ENCODE results near the gene CBARP.
"Not testable (repeated sequence)": the region's sequence is repeated elsewhere in the genome, so short reads cannot be mapped to it uniquely, and the experiment has no call there.

CBARP gene

DNA sequence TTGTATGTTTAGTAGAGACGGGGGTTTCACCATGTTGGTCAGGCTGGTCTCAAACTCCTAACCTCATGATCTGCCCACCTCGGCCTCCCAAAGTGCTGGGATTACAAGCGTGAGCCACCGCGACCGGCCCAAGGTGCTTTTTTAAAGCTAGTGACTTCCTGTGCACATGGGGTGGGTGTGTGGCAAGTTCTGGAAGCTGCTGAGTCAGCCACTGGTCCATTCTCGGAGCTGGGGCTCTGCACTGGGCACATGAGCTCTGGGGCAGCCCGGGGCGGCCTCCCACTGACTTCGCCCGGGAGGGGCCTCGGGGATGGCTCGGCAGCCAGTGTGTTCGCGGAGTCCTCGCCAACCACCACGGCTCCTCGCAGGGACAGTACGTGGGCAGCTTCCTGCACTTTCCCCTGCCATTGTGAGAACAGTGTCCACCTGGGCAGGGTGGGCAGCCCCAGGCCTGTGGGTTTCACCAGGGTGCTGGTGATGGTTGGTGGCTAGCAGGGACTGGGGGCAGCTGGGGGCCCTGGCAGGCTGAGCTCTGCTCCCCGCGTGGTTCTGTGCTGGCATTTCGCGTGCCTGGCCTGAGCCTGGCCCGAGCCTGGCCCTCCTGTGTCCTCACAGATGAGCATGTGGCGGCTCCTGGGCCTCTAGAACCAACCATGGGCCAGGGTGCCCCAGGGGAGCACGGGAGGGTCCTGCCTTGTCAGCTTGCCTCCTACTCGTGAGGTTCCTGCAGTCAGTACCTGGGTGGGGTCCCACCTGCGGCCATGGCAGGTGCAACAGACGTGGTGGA lies 12.2 kb downstream of the CBARP start:
- DNase-seq = no peak

DNA sequence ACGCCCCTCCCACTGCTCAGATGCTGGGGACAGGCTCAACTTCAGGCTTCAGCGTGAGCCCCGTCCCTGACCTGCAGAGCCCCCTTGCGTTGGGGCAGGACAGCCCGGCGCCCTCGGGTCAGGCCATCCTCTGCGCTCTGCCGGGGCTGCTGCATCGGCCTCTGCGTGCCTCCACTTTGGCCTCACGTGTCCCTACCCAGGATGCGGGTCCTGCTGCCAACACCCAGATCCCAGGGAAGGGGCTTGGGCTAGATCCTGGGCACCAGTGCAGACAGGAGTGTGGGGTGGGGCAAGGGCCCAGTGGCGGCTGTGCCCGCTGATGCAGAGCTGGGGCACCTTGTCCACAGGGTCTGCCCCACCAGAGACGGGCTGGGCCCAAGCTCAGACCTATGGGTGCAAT lies 13.0 kb downstream of the CBARP start:
- no peak for DNase-seq

GRCh38 chr19:1224047-1224825 lies 13.6 kb downstream of the CBARP start:
- no peak for DNase-seq

DNA sequence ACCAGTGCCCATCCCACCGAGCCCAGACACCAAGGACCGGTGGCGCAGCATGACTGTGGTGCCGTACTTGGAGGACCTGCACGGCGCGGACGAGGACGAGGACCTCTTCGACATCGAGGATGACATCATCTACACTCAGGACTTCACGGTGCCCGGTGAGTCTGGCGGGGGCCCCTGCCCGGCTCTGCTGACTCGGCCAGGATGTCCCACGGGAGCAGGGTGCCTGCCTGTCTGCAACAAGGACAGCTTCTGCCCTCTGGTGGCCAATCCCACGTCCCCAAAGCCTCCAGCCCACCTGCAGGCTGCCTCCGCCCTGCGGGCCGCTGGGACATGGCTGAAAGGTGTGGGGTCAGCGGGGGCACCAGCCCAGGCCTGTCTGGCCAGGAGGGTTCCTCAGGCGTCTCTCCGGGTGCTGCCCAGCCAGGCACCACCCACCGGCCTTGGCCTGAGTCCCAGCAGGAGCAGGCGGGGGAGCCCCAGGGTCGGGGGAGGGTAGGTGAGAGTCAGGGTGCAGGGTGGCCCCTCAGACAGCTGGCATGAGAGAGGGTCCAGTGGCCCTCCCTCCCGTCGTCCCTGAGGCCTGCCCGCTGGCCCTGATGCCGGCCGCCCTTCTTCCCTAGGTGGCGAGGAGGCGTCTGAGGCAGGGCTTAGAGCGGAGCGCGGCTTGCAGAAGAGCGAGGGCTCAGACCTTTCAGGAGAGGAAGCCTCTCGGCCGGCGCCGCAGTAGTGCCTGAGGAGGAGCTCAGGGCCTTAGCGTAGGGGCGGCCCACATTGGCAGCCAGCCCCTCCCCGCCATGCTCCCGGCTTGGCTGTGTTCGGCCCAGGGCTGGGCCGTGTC lies 14.6 kb downstream of the CBARP start:
- DNase-seq = no peak

DNA sequence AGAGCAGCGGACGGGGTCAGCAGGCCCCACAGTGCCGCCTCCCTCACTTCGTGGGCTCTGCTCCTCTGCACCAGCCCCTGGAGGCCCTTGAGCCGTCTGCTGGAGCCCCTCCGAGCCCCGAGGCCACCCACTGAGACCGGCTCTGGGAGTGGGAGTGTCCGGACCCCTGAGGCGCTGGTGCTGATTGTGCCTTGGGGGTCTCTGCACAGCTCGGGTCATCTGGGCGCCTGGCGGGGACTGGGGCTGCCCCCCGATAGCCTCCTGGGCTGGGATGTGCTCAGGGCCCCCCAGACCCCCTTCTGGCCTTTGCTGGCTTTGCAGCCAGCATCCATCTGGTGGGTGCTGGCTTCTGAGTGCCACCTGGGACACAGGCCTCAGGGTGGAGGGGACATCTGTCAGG lies 15.4 kb downstream of the CBARP start:
- DNase-seq = no peak

GRCh38 chr19:1221904-1222255 lies 15.9 kb downstream of the CBARP start:
- DNase-seq = no peak

- DNase-seq = no peak
Observed at GRCh38 chr19:1220976-1221903, 16.6 kb downstream of the CBARP start.

GRCh38 chr19:1220477-1220930 lies 17.3 kb downstream of the CBARP start:
- no peak for DNase-seq

DNA sequence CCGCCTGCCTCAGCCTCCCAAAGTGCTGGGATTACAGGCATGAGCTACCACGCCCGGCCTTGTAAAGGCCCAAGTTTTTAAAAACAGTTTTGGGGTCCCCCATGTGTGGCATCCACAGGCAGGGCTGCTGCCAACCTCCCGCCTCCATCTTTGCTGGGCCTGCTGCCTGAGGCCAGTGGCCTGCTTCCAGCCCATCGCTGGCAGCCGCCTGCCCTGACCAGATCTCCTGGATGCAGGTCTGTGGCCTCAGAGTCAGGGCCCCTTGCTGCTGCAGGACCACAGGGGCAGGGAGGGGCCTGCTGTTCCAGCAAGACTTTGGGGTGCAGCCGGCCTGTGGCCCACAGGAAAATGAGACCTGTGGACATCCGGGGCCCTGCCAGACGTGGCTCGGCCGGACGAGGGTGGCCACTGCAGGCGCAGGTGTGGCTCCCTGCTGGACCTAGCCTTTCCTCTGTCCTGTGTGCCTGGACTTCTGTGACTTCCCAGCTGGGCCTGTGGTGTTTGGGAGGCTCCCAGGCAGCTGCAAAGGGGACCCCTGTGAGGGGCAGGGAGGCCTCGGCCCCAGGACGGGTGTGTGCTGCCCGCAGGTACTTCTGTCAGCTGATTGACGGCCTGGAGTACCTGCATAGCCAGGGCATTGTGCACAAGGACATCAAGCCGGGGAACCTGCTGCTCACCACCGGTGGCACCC lies 17.9 kb downstream of the CBARP start:
- no peak for DNase-seq

DNA sequence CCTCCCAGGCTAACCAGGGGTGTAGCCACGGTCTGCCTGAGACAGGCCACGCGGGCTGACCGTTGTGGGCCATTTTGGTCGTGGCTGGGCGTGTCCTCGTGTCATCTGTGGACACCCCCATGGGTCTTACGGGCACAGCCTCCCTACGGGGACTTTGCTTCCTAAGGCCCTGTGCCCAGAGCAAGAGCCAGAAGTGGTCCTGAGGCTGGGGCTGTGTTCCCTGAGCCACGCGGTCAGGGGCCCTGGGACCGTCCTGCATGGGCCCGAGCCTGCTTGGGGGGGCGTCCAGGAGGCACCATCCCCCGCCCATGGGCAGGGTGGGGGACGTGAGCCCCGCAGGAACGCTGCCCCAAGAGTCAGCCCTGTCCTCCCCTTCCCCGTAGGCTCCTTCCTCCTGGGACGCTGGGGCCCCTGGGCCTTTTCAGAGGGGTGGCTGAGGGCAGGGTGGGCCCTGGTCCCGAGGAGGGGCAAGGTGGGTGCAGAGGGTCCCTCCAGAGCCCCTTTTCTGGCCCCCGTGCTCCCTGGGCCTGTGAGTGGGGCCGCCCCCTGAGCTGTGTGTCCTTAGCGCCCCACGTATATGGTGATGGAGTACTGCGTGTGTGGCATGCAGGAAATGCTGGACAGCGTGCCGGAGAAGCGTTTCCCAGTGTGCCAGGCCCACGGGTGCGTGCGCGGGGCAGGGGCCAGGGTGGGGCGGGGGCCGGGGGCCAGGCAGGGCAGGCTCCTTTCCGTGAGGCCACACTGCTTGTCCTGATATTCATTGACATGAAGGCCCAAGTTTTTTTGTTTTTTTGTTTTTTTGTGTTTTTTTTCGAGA lies 18.8 kb downstream of the CBARP start:
- no peak for DNase-seq

- no peak for DNase-seq
Observed at GRCh38 chr19:1217366-1217765, 20.4 kb downstream of the CBARP start.

DNA sequence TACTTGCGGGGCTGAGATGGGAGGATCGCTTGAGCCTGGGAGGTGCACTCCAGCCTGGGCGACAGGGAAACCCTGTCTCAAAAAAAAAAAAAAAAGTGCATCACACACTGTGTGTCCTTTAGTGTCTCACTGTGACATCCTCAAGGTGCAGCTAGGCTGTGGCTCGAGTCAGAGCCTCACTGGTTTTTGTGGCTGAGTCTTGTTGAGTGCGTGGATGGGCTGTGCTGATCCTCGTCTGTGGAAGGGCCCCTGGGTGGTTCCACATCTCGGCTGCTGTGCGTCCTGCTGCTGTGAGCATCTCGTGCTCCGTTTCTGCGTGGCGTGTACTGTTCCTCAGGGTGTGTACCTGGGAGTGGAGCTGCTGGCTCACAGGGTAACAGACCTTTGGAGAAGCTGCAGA lies 21.0 kb downstream of the CBARP start:
- DNase-seq = no peak

DNA sequence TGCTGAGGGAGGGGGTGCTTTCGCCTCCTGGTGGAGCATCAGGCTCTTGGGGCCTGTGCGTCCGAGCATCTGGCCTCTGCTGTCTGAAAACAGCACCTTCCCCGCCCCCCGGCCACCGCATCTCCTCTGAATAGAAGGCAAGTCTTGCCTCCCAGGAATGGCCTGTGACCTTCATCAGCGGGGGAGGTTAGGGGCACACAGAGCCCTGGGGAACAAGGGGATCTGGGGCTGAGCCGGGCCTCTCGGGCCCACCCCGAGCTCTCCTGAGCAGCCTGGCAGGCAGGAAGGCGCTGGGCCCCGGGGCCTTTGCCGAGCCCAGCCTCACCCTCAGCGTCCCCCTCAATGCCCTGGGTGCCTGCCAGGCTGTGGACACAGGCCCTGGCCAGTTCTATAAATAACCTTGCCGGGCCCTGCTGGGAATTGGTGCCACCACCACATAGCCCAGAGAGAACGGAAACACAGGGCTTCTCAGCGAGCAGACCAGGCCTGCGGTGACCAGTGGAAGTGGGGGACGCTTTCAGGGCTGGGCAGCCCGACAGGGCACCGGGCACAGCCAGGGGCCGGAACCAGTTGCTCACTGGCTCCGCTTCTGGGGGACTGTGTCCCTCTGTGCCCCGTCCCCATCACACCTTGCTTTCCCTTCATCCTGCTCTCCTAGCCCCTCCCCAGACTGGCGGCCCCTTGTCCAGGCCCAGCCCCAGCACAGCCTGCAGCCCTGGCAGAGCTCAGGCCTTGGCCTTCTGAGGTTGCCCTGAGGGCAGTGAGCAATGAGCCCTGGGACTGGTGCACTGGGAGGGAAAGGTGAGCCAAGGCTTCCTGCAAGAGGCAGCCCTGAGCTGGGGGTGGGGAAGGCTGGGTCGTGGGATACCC lies 22.7 kb downstream of the CBARP start:
- DNase-seq = no peak

DNA sequence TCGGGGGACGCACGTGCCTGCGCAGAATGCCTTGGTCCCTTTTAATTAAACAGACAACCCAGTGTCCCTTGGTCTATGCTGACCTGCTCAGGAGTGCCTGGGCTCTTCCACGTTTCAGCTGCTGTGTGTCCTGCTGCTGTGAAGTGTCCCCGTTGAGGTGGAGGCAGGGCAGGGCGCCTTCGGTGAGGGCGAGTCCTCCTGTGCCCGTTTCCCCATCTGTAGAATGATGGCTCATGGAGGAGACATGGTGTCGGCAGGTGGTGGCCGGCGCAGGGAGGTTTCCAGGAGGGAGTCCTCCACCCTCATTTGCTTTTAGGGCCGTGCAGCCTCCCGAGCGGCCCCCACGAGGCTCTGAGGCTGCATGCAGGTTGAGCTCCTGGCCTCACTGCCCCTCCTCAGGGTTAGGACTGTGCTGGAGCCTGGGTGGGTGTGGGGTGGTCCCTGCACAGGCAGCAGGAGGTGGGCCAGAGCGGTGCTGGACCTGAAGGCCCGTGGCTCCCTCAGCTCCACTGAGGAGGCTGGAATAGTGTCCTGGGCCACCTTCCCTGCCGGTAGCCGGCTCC lies 23.4 kb downstream of the CBARP start:
- DNase-seq = no peak

- DNase-seq = peak in 3 of 5 donors; percentile 49 to 81 (median 50)
Observed at GRCh38 chr19:1213391-1214286, 24.2 kb downstream of the CBARP start.

- no peak for DNase-seq
Observed at GRCh38 chr19:1211494-1212234, 26.1 kb downstream of the CBARP start.

DNA sequence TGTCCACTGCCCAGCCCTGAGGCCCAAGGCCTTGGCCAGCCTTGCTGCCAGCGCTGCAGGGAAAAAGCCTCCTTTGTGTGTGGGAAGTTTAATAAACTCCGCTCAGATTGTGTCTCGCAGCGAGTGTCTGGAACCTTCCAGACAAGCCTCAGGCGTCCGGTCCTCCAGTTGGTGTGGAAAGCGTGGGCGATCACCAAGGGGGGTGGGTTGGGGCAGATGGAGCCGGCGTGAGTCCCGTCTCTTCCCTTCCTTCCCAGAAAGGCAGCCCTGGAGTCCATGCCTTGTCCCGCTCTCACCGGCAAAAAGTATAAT lies 27.6 kb downstream of the CBARP start:
- DNase-seq = no peak

DNA sequence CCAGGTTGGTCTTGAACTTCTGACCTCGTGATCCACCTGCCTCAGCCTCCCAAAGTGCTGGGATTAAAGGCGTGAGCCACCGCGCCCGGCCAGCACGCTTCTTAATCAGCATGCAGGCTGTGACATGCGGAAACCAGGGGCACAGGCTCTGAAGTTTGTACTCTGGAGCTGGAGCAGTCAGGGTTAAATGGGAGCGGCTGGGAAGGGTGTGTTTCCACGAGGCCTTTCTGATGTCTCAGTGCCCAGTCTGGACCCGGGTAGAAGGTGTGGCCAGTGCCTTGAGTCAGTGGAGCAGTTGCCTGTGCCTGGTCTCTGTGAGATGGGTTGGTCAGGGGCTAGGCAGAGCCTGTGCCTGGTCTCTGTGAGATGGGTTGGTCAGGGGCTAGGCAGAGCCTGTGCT lies 29.0 kb downstream of the CBARP start:
- not testable (repeated sequence) for DNase-seq
